Sigmoid colon (tissue), 7 donors: ENCODE data around the gene CLEC20A. TPM values are rescaled to one million over a fixed set of nuclear protein-coding genes. Genes with fewer than 3 reads are reported as not detected.
"Not testable (repeated sequence)": the region's sequence is repeated elsewhere in the genome, so short reads cannot be mapped to it uniquely, and the experiment has no call there.

Experiments
- DNase-seq: peaks from one replicate; pipeline ENCODE4 v3.0.0-alpha.2; 2019
- H3K27ac ChIP-seq, 4 donors: fragments of 200-600 bp; sonication (generic); one replicate each; pipeline ENCODE4 v1.5.1; 2016 to 2019; ENCODE audit warnings: mild to moderate bottlenecking in 1 of 4
- H3K27me3 ChIP-seq, 3 donors: fragments of 200-600 bp; sonication (generic); one replicate each; pipeline ENCODE4 v1.5.1; 2019; ENCODE audit warnings: mild to moderate bottlenecking in 1 of 3
- H3K36me3 ChIP-seq, 4 donors: fragments of 200-600 bp; sonication (generic); one replicate each; pipeline ENCODE4 v1.5.1; 2016 to 2019
- H3K4me1 ChIP-seq, 4 donors: fragments of 200-600 bp; sonication (generic); one replicate each; pipeline ENCODE4 v1.5.1; 2017 to 2019
- H3K4me3 ChIP-seq, 4 donors: fragments of 200-600 bp; sonication (generic); one replicate each; pipeline ENCODE4 v1.5.1; 2017 to 2019; ENCODE audit warnings: mild to moderate bottlenecking in 2 of 4, moderate library complexity in 1 of 4
- H3K9me3 ChIP-seq, 4 donors: fragments of 200-600 bp in 3 of 4; sonication (generic) in 3 of 4; one replicate each; pipeline versions ENCODE4 v1.5.1 to v1.6.1; 2013 to 2019
- EP300 ChIP-seq, 4 donors: sonication (generic); formaldehyde crosslinking; IDR thresholded peaks; one replicate each; pipeline ENCODE4 v1.6.1; 2017; ENCODE audit warnings: antibody characterized with exemption in 4 of 4
- POLR2A ChIP-seq, 2 donors: fragments of 450-650 bp; IDR thresholded peaks; one replicate each; pipeline ENCODE4 v1.6.1; 2016; ENCODE audit warnings: antibody characterized with exemption in 2 of 2, mild to moderate bottlenecking in 2 of 2, moderate library complexity in 2 of 2
- POLR2AphosphoS5 ChIP-seq, 4 donors: sonication (generic); formaldehyde crosslinking; IDR thresholded peaks; one replicate each; pipeline ENCODE4 v1.6.1; 2017; ENCODE audit warnings: antibody characterized with exemption in 4 of 4
- WGBS, 2 donors: extraction: QIAGEN DNeasy Blood & Tissue Kit; methylation state at CpG; one replicate each; pipeline ENCODE4 v1.1.7; 2013; 5-methylcytosine and 5-hydroxymethylcytosine counted together
- intact Hi-C: fragments of 100-400 bp; cut with DNase I; formaldehyde crosslinking; loops from one replicate; pipeline ENCODE4 v1.15.1; 2023
- polyA plus RNA-seq, 3 donors: library from polyadenylated mRNA; stranded (reverse); fragments of 200-250 nt; gene quantifications; one replicate each; pipeline ENCODE4 v1.2.3, GENCODE V29; 2013
- total RNA-seq, 4 donors: library from RNA; depleted of rRNA; stranded (reverse); fragments of >200 nt; gene quantifications; one replicate each; pipeline ENCODE4 v1.1.0, GENCODE V29; 2016
- TF ChIP-seq, protein P1 (sequence below), 4 experiments: fragments of 450-650 bp in 3 of 4; fragments of 200-600 bp in 1 of 4; IDR thresholded peaks; one replicate each; pipeline ENCODE4 v1.5.1; 2016 to 2019; ENCODE audit warnings: antibody characterized with exemption in 4 of 4, mild to moderate bottlenecking in 3 of 4, moderate library complexity in 2 of 4
- donor health status: healthy with polysubstance abuse.
- donor health status: Bipolar disorder and iron deficiency.
- donor health status: healthy.

The CLEC20A gene
- total and polyA plus RNA-seq, 7 donors, result 1.3 TPM; not detected in 6

DNA sequence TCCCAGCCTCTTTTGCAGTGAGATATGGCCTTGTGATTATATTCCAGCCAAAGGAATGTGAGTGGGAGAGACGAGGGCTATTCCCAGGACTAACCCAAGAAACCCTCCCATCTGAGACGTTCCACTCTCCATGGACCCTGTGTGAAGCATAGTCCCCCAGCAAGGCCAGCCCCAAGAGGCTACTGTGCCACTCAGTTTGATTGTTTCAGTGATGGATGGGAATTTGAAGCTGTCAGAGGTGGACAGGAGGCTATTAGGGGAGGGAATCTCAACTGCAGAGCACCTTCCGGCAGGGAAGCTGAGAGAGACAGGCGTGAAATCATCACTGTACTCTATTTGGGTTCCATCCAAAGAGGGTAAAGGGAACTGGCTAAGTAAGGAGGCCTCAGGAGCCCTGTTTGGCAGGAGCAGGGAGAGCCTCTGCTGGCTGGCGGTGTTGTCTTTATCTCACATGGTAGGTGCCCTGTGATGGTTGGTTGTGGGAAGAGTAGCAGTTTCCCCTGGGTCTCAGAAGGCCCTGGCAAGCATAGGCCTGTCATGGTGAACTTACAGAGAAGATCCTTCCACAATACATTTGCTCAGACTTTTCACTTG lies 12.7 kb upstream of the CLEC20A start:
- Histone ChIP-seq H3K36me3 (no peaks in the 10 kb centered on the region), H3K27me3 (no peaks in the 10 kb centered on the region), H3K9me3 (no peaks in the 10 kb centered on the region), H3K4me1 (no peaks in the 10 kb centered on the region), H3K4me3 (no peak overlapping the region), H3K27ac (no peak overlapping the region)
- intact Hi-C loops, result no loop called here
- no peak for DNase-seq
- no peak for TF ChIP-seq EP300 (IDR thresholded peaks at IDR 0.05)
- TF ChIP-seq, protein P1, sequence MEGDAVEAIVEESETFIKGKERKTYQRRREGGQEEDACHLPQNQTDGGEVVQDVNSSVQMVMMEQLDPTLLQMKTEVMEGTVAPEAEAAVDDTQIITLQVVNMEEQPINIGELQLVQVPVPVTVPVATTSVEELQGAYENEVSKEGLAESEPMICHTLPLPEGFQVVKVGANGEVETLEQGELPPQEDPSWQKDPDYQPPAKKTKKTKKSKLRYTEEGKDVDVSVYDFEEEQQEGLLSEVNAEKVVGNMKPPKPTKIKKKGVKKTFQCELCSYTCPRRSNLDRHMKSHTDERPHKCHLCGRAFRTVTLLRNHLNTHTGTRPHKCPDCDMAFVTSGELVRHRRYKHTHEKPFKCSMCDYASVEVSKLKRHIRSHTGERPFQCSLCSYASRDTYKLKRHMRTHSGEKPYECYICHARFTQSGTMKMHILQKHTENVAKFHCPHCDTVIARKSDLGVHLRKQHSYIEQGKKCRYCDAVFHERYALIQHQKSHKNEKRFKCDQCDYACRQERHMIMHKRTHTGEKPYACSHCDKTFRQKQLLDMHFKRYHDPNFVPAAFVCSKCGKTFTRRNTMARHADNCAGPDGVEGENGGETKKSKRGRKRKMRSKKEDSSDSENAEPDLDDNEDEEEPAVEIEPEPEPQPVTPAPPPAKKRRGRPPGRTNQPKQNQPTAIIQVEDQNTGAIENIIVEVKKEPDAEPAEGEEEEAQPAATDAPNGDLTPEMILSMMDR (IDR thresholded peaks at IDR 0.05), result no peak
- no peak for TF ChIP-seq POLR2AphosphoS5 (IDR thresholded peaks at IDR 0.05)
- TF ChIP-seq POLR2A (IDR thresholded peaks at IDR 0.05), result no peak
- 83 to 90% methylated on average over 5 of the region's 5 CpGs for WGBS, 2 donors

DNA sequence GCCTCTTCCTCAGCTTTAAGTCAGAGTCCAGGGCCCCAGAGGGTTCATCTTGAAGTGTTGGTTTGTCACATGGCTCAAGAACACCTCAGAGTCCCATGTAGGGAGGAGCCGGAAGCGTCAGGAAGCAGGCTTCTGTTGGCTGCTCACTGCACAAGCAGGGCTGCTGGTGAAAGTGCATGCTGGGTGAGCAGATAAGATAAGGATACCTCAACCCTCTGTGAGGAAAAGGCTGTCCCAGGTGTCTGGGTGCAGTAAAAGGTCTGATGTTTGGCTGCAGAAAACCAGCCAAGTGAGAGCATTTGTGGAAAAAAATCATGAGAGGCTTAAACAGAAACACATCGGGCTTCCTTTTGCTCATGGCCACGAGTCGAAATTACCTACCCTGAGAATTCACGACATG lies 9.9 kb upstream of the CLEC20A start:
- no peak overlapping the region for H3K27ac ChIP-seq
- WGBS, 2 donors, result 32 to 68% methylated on average over 6 of the region's 6 CpGs

DNA sequence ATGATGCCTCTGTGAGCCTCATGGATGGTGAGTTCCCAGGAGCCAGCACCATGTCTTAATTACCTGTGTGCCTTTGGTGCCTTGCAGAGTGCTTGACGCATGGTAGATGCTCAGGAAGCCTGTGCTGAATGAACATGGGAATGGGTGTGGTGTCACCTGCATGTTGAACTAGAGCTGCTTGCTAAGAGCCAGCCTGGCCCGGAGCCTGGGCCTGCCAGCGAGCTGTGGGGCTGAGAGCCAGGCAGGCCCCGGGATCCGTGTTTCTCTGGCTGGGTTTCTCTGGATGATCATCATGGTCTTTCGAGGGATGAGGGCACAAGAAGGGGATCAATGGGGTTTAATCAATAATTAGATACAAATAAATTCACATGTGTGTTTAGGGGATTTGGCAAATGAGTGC lies 9.4 kb upstream of the CLEC20A start:
- intact Hi-C loops, result no loop called here
- TF ChIP-seq, protein P1 (IDR thresholded peaks at IDR 0.05), result no peak
- TF ChIP-seq POLR2A (IDR thresholded peaks at IDR 0.05), result no peak
- no peaks in the 10 kb centered on the region for H3K36me3 ChIP-seq
- no peak overlapping the region for H3K27ac ChIP-seq
- no peaks in the 10 kb centered on the region for H3K9me3 ChIP-seq
- H3K4me1 ChIP-seq, result no peaks in the 10 kb centered on the region
- 94 to 95% methylated on average over 6 of the region's 6 CpGs for WGBS, 2 donors
- DNase-seq, result no peak
- no peak overlapping the region for H3K4me3 ChIP-seq
- no peaks in the 10 kb centered on the region for H3K27me3 ChIP-seq

More for the DNA sequence above, 9.9 kb upstream of the CLEC20A start:
- no peaks in the 10 kb centered on the region for H3K36me3 ChIP-seq
- intact Hi-C loops, result no loop called here
- no peaks in the 10 kb centered on the region for H3K27me3 ChIP-seq
- DNase-seq, result no peak
- no peaks in the 10 kb centered on the region for H3K9me3 ChIP-seq
- no peaks in the 10 kb centered on the region for H3K4me1 ChIP-seq
- no peak overlapping the region for H3K4me3 ChIP-seq
- TF ChIP-seq POLR2A (IDR thresholded peaks at IDR 0.05), result no peak
- TF ChIP-seq, protein P1 (IDR thresholded peaks at IDR 0.05), result no peak
- TF ChIP-seq EP300 (IDR thresholded peaks at IDR 0.05), result no peak
- TF ChIP-seq POLR2AphosphoS5 (IDR thresholded peaks at IDR 0.05), result no peak

DNA sequence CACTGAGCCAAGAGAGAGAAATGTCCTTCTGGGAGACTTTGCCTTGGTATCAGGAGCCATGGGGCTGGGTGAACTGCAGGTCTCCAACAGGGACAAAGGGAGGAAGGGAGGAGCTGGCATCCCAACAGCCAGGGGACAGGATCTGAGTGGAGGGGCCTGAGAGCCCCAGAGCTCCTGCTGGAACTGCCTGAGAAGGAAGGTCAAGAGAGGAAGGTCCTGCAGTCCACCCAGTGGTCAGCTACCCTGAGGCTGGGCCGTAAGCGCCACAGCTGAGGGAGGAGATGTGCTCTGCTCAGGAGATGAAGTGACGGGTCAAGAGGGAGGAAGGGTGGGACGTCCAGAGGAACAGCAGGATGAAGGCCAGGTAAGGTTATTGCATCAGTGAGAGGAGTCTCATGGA lies 7.5 kb upstream of the CLEC20A start:
- Histone ChIP-seq H3K27ac (no peak overlapping the region), H3K27me3 (no peaks in the 10 kb centered on the region), H3K4me3 (no peak overlapping the region), H3K9me3 (no peaks in the 10 kb centered on the region), H3K36me3 (no peaks in the 10 kb centered on the region), H3K4me1 (no peaks in the 10 kb centered on the region)
- intact Hi-C loops, result no loop called here
- no peak for DNase-seq
- WGBS, 2 donors, result 81 to 94% methylated on average over 4 of the region's 4 CpGs
- TF ChIP-seq EP300 (IDR thresholded peaks at IDR 0.05) (no peak), POLR2A (IDR thresholded peaks at IDR 0.05) (no peak), POLR2AphosphoS5 (IDR thresholded peaks at IDR 0.05) (no peak)
- TF ChIP-seq, protein P1 (IDR thresholded peaks at IDR 0.05), result no peak

DNA sequence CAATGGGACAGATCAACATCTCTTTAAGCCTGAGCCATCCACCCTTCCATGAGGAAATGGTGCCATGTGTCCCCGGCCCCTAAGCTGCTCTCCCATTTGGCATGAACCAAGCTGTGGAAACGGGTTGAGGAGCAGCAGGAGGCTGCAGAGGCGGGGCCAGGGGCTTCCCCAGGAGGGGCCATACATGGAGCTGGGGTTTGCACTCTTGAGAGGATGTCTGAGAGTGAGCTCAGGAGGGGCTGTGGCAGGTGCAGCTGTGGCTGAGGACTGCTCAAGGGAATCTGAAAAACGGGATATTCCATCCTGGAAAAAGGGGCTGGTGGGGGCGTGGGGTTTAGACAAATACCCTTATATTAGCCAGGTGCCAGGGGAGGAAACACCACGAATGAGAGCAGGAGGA lies 7.1 kb upstream of the CLEC20A start:
- WGBS, 2 donors, result 71 to 77% methylated on average over 6 of the region's 6 CpGs
- Histone ChIP-seq H3K36me3 (no peaks in the 10 kb centered on the region), H3K9me3 (no peaks in the 10 kb centered on the region), H3K4me1 (no peaks in the 10 kb centered on the region), H3K4me3 (no peak overlapping the region), H3K27me3 (no peaks in the 10 kb centered on the region), H3K27ac (no peak overlapping the region)
- intact Hi-C loops, result no loop called here
- DNase-seq, result no peak
- no peak for TF ChIP-seq POLR2A (IDR thresholded peaks at IDR 0.05)
- TF ChIP-seq POLR2AphosphoS5 (IDR thresholded peaks at IDR 0.05), result no peak
- no peak for TF ChIP-seq EP300 (IDR thresholded peaks at IDR 0.05)
- TF ChIP-seq, protein P1 (IDR thresholded peaks at IDR 0.05), result no peak

DNA sequence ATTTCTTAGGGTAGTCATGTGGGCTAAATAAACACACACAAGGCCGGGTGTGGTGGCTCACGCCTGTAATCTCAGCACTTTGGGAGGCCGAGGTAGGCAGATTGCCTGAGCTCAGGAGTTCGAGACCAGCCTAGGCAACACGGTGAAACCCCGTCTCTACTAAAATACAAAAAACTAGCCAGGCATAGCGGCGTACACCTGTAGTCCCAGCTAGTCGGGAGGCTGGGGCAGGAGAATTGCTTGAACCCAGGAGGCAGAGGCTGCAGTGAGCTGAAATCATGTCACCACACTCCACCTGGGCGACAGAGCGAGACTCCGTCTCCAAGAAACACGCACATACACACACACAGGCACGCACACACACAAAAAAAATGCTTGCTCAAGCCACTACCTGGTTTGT lies 6.6 kb upstream of the CLEC20A start:
- H3K36me3 ChIP-seq, DNase-seq, H3K4me3 ChIP-seq, H3K27me3 ChIP-seq, H3K9me3 ChIP-seq, H3K27ac ChIP-seq, H3K4me1 ChIP-seq, intact Hi-C loops: not testable (repeated sequence)
- 92 to 95% methylated on average over 14 of the region's 14 CpGs for WGBS, 2 donors
